Colonic mucosa (tissue), 4 donors: ENCODE measurements around the gene EDC3. TPM values are rescaled to one million over a fixed set of nuclear protein-coding genes. Genes with fewer than 3 reads are reported as not detected.

Experiments
- DNase-seq: peaks from one replicate; pipeline ENCODE4 v3.0.0-alpha.2; 2020
- H3K27ac ChIP-seq: fragments of 200-600 bp; one replicate; pipeline ENCODE4 v1.8.0; 2021
- H3K27me3 ChIP-seq: fragments of 200-600 bp; one replicate; pipeline ENCODE4 v1.8.0; 2021
- H3K36me3 ChIP-seq: fragments of 200-600 bp; one replicate; pipeline ENCODE4 v1.8.0; 2021
- H3K4me1 ChIP-seq: fragments of 200-600 bp; one replicate; pipeline ENCODE4 v1.8.0; 2021; ENCODE audit warnings: mild to moderate bottlenecking
- H3K4me3 ChIP-seq: fragments of 200-600 bp; one replicate; pipeline ENCODE4 v1.8.0; 2021
- H3K9ac ChIP-seq, 2 donors: one replicate each; pipeline ENCODE4 v1.7.0; 2013; ENCODE audit warnings: control low read depth in 2 of 2, low read depth in 2 of 2, low read length in 2 of 2
- H3K9me3 ChIP-seq: fragments of 200-600 bp; one replicate; pipeline ENCODE4 v1.8.0; 2021
- intact Hi-C: fragments of 100-400 bp; cut with DNase I; formaldehyde crosslinking; loops from one replicate; pipeline ENCODE4 v1.14.1; 2022
- total RNA-seq, 2 donors: library from RNA; stranded (reverse); fragmentation: NEBNext Ultra II Directional in 1 of 2; extraction: Animal tissue kit (Norgen Biotek cat#: 25700) in 1 of 2; gene quantifications; one replicate each; pipeline ENCODE4 v1.2.1, GENCODE V29; 2021
- TF ChIP-seq, protein P1 (sequence below): fragments of 200-600 bp; IDR thresholded peaks from one replicate; pipeline ENCODE4 v1.8.0; 2022; ENCODE audit warnings: antibody characterized with exemption, mild to moderate bottlenecking
- donor health status: healthy.
- donor health status: DM: no; HTN: no; CAD: no.
- donor health status: DM: no; HTN: no; CAD: no.

Gene EDC3
- total RNA-seq, 2 donors from 2014 or later, result 21.3 to 32.7 TPM

DNA sequence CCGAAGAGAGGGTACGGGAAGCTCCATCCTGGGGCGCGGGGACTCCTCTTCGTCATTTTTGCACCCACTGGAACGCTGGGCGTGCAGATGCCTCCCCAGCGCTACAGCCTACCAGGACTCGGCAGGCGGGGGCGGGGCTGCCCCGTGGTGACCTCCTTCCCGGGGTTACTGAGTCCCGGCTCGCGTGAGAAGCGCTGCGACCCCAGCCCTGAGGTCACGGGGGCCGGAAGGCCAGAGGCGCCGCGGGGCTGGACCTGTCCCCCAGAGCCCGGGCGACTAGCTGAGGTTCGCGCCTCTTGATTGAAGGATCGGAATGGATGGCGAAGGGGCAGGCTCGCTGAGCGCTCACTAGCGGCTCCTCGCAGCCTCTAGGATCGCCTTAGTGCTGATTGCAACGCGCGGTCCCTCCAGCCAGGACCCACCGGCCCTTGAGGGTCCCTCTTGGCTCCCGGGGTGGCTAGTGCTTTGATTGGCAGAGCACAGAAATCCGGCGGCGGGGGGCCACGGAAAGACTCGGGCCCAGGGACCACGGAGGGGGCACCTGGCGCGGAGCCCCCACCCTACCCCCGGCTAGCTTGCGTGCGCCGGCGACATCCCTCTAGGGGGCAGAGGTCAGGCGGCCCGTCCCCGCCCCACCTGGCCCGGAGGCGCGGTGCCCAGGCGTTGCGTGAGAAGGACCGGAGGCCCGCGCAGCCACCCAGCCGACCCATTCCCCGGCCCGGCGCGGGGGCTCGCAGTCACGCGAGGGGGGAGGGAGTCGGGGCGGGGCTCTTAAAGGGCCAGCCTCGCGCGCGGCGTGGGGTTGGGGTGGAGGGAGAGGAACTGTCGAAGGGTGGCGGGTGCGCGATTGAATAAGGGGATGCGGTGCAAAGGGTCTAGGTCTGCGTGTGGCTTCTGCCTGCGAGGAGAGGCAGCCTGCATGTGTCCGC lies 30.3 kb upstream of the EDC3 start:
- H3K4me1 ChIP-seq, result peaks cover 8% of the 10 kb centered on the region
- H3K9me3 ChIP-seq, result no peaks in the 10 kb centered on the region
- peak; percentile 44 for DNase-seq
- H3K4me3 ChIP-seq, result peak overlapping the region; percentile 43
- intact Hi-C loops, result no loop called here
- peak overlapping the region in 1 of 2 donors; percentile 50 for H3K9ac ChIP-seq
- TF ChIP-seq, protein P1, sequence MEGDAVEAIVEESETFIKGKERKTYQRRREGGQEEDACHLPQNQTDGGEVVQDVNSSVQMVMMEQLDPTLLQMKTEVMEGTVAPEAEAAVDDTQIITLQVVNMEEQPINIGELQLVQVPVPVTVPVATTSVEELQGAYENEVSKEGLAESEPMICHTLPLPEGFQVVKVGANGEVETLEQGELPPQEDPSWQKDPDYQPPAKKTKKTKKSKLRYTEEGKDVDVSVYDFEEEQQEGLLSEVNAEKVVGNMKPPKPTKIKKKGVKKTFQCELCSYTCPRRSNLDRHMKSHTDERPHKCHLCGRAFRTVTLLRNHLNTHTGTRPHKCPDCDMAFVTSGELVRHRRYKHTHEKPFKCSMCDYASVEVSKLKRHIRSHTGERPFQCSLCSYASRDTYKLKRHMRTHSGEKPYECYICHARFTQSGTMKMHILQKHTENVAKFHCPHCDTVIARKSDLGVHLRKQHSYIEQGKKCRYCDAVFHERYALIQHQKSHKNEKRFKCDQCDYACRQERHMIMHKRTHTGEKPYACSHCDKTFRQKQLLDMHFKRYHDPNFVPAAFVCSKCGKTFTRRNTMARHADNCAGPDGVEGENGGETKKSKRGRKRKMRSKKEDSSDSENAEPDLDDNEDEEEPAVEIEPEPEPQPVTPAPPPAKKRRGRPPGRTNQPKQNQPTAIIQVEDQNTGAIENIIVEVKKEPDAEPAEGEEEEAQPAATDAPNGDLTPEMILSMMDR, result no peak
- H3K27me3 ChIP-seq, result peaks cover 8% of the 10 kb centered on the region
- H3K36me3 ChIP-seq, result no peaks in the 10 kb centered on the region
- no peak overlapping the region for H3K27ac ChIP-seq

DNA sequence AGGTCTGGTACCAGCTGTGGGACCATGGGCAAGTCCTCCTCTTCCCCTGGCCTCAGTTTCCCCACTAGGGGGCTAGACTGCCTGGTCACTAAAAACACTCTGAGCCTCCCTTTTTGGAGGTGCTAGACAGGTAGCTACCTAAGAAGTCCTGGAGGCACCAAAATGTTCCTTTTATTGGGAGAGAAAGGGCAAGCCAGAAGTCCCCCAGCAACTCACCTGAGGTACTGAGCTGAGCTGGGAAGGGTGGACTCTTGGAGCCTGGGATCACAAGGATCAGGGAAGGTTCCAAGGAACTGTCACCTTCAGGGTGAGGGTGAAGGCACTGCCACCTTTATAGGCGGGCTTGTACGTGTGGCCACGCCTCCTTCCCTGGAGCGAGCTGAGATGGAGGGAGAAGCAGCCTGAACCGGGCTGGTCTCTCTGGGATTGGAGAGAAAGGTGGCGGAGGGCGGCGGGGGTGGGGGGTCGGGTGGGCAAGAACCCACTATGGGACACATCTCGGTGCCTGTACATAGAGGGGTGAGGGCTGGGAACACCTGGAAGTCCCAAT lies 29.5 kb upstream of the EDC3 start, which contains the start of gene CYP1A1:
Gene CYP1A1, minus strand, starts transcription at position 304 of the 550 bp plus-strand sequence. CDS start 2,431 bp downstream, outside the sequence.
- H3K9ac ChIP-seq, result peak within 1 kb of the TSS in 1 of 2 donors; percentile 50

DNA sequence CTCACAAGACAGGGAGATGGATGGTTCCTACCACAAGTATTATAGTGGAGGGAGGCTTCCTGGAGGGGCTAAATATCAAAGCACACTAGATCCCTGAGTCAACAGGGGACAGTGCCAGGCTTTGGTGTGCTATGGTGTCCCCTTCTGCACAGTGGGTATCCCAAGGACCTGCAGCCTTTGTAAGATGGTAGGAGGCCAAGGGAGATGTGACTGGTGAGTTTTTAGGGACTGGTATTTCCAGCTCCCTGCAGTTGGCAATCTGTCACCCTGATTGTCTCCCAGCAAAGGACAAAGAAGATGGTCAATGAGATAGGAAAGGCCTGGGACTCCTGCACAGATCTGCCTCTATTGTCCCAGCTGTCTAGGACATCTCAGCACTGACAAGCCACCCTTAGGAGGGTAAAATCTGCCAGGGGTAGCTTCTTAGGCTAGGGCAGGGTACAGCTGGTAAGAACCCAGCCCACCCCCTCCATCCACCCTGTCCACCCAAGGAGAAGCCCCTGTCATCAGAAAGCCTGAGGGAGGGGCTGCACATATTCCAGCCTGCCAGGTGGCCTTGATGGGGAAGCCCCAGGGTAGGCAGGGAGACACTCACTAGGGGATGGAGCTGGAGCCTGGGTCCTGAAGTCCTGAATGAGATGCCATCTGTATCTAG lies 28.9 kb upstream of the EDC3 start:
- DNase-seq, result no peak
- H3K36me3 ChIP-seq, result no peaks in the 10 kb centered on the region
- H3K27ac ChIP-seq, result no peak overlapping the region
- peaks cover 8% of the 10 kb centered on the region for H3K27me3 ChIP-seq
- intact Hi-C loops, result no loop called here
- H3K4me3 ChIP-seq, result no peak overlapping the region
- peaks cover 8% of the 10 kb centered on the region for H3K4me1 ChIP-seq
- no peak overlapping the region for H3K9ac ChIP-seq
- H3K9me3 ChIP-seq, result no peaks in the 10 kb centered on the region
- TF ChIP-seq, protein P1, result no peak

More for the DNA sequence above, 29.5 kb upstream of the EDC3 start, which contains the start of gene CYP1A1:
- no peaks in the 10 kb centered on the region for H3K9me3 ChIP-seq
- peak within 1 kb of the TSS; percentile 43 for H3K4me3 ChIP-seq
- peaks cover 8% of the 10 kb centered on the region for H3K4me1 ChIP-seq
- H3K27me3 ChIP-seq, result peaks cover 8% of the 10 kb centered on the region
- no peaks in the 10 kb centered on the region for H3K36me3 ChIP-seq
- no peak within 1 kb of the TSS for H3K27ac ChIP-seq
- intact Hi-C loops, result no loop called here
- DNase-seq, result peak; percentile 62
- TF ChIP-seq, protein P1, result no peak

DNA sequence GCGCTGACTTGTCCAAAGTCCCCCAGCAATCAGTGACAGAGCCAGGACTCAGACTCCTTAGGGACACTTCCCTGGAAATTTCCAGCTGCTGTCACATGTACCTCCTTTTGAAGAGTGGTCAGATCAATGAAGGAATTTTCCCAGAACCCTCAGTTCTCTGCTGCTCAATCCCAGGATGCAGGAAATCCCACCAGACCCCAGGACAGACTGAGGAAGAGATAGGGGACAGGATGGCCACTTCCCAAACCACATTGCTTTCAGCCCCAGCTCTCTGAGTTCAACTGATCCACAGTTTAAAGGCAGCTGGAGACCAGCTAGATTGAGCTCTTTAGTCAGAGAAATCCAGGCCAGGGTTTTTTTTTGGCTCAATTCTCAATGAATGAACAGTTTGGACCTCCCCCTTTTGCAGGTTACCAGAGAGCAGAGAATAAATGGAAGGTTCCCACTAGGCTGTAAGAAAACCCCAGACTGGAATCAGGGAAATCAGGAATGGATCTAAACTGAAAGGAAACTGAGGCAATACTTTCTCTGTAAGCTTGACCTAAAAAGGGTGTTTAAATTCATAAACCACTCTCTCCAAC lies 28.0 kb upstream of the EDC3 start:
- H3K9ac ChIP-seq, result no peak overlapping the region
- H3K4me1 ChIP-seq, result peaks cover 8% of the 10 kb centered on the region
- H3K4me3 ChIP-seq, result no peak overlapping the region
- no peaks in the 10 kb centered on the region for H3K9me3 ChIP-seq
- TF ChIP-seq, protein P1, result no peak
- no peaks in the 10 kb centered on the region for H3K36me3 ChIP-seq
- intact Hi-C loops, result no loop called here
- peaks cover 8% of the 10 kb centered on the region for H3K27me3 ChIP-seq
- H3K27ac ChIP-seq, result no peak overlapping the region
- peak; percentile 23 for DNase-seq

DNA sequence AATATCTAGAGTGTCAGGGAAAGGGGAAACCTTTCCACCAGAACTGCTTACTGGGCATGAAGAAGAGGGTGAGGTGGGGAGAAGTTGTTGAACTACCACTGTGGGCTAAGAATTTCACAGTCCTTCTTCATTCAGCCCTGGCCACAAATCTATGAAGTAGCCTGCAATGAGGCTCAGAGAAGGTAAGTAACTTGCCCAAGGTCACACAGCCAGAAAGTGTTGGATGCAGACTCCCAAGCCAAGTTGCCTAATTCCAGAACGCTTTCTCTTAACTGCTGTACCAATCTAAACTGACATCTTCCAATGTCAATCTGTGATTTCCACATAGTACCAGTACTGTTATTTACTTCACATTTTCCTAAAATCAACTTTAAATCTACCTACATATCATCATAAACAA lies 27.4 kb upstream of the EDC3 start:
- H3K9me3 ChIP-seq, result no peaks in the 10 kb centered on the region
- no peak overlapping the region for H3K4me3 ChIP-seq
- H3K9ac ChIP-seq, result no peak overlapping the region
- TF ChIP-seq, protein P1, result no peak
- intact Hi-C loops, result no loop called here
- H3K4me1 ChIP-seq, result peaks cover 8% of the 10 kb centered on the region
- H3K36me3 ChIP-seq, result no peaks in the 10 kb centered on the region
- H3K27me3 ChIP-seq, result peaks cover 8% of the 10 kb centered on the region
- no peak for DNase-seq
- H3K27ac ChIP-seq, result no peak overlapping the region
